ENCODE data around the gene RPS6KA5.

DNA sequence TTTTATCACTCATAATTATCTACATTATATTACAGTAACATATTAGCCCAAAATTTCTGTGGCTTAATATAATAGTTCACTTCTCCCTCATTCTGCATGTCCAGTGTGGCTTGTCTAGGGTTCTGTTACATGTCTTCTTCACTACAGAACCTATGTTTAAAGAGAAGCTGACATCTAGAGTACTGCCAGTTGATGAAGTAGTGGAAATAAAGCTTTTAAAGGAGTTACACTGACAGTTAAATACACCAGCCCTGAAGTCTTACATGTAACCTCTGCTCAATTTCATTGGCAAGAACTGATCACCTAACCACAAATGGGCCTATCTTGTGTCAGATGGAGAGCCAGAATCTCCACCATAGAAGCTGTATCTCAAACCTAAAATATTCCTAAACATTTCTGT, 32.9 kb downstream of the RPS6KA5 start:
- TF ChIP-seq, protein P1, sequence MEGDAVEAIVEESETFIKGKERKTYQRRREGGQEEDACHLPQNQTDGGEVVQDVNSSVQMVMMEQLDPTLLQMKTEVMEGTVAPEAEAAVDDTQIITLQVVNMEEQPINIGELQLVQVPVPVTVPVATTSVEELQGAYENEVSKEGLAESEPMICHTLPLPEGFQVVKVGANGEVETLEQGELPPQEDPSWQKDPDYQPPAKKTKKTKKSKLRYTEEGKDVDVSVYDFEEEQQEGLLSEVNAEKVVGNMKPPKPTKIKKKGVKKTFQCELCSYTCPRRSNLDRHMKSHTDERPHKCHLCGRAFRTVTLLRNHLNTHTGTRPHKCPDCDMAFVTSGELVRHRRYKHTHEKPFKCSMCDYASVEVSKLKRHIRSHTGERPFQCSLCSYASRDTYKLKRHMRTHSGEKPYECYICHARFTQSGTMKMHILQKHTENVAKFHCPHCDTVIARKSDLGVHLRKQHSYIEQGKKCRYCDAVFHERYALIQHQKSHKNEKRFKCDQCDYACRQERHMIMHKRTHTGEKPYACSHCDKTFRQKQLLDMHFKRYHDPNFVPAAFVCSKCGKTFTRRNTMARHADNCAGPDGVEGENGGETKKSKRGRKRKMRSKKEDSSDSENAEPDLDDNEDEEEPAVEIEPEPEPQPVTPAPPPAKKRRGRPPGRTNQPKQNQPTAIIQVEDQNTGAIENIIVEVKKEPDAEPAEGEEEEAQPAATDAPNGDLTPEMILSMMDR (IDR thresholded peaks at IDR 0.05; ENCODE audit: insufficient read depth, low read depth, low read length): no peak
- TF ChIP-seq EZH2 (IDR thresholded peaks at IDR 0.05; ENCODE audit: insufficient read depth, low read length): no peak

Data from astrocyte (in vitro differentiated cells and primary cell).